ENCODE results near the gene CATSPERE. TPM values are rescaled to one million over a fixed set of nuclear protein-coding genes. Genes with fewer than 3 reads are reported as not detected.

CATSPERE gene
- total and polyA plus RNA-seq, 2 of the 8 experiments (the other 6 are each of a cell fraction or from before 2014, with no cell fraction given) = 0.05 to 0.45 TPM

- H2BK5ac ChIP-seq (ENCODE audit: low read depth, low read length) = no peak overlapping the region
- no peak overlapping the region for H2AFZ ChIP-seq (ENCODE audit: low read length)
- no peak overlapping the region for H2BK15ac ChIP-seq (ENCODE audit: low read length)
- H3K9ac ChIP-seq (replicated peaks in 1 of 4; ENCODE audit: extremely low read depth in 1 of 4, low read depth in 3 of 4, low read length in 3 of 4) = no peak overlapping the region
- peaks cover 0 to 2% of the 10 kb centered on the region in 2 experiments for H4K20me1 ChIP-seq (replicated peaks in 1 of 2; ENCODE audit: control insufficient read depth in 1 of 2, insufficient read depth in 2 of 2, low read length in 2 of 2)
- no peak overlapping the region for H3K23ac ChIP-seq (ENCODE audit: insufficient read length)
- H4K8ac ChIP-seq (ENCODE audit: extremely low read depth, insufficient read depth, low read length) = no peak overlapping the region
- H3K79me1 ChIP-seq (ENCODE audit: low read depth, low read length) = peaks cover 3% of the 10 kb centered on the region; the same call in 1 of the 2 replicates
- no peaks in the 10 kb centered on the region for H3K23me2 ChIP-seq (ENCODE audit: low read depth, low read length)
- no peak overlapping the region for H2BK20ac ChIP-seq (ENCODE audit: low read length)
- ChIA-PET POLR2A (ENCODE audit: partially characterized antibody) (interaction anchor here (1.0 kb wide), 2 partner anchors 16 to 48 kb away, joined by 3 read pairs; no protein-coding TSS in a partner anchor), CTCF (ENCODE audit: partially characterized antibody) (interaction anchor here (1.1 kb wide), 1 partner anchor 18 kb away, joined by 3 read pairs; no protein-coding TSS in a partner anchor)
- H3K9me3 ChIP-seq (ENCODE audit: insufficient read depth in 2 of 2, low read depth in 1 of 2, low read length in 1 of 2) = no peaks in the 10 kb centered on the region
- H3K36me3 ChIP-seq (ENCODE audit: control insufficient read depth in 2 of 4, insufficient read depth in 4 of 4, low read length in 3 of 4) = peaks cover 0 to 3% (median 0%) of the 10 kb centered on the region in 4 experiments; a peak in 2 of 8 replicates
- no peaks in the 10 kb centered on the region for H3K4me1 ChIP-seq (replicated peaks in 1 of 4; ENCODE audit: control insufficient read depth in 3 of 4, insufficient read depth in 4 of 4, low read length in 3 of 4)
- no peak overlapping the region for H3K18ac ChIP-seq (ENCODE audit: extremely low read depth, low read length)
- DNase-seq (ENCODE audit: low read depth in 1 of 2, low spot score in 2 of 2) (no peak), FAIRE-seq (no peak)
- H4K91ac ChIP-seq (replicated peaks; ENCODE audit: insufficient read length, low read length) = no peak overlapping the region
- no peaks in the 10 kb centered on the region for H3K27me3 ChIP-seq (replicated peaks in 1 of 4; ENCODE audit: control insufficient read depth in 3 of 4, extremely low read depth in 1 of 4, insufficient read depth in 3 of 4, low read length in 3 of 4)
- no peak overlapping the region for H3K4me3 ChIP-seq (ENCODE audit: extremely low read depth in 1 of 4, insufficient read depth in 2 of 4, low read depth in 3 of 4, low read length in 4 of 4)
- H3K4ac ChIP-seq (replicated peaks; ENCODE audit: insufficient read length, low read depth, low read length) = no peak overlapping the region
- no peak overlapping the region for H3K4me2 ChIP-seq (ENCODE audit: insufficient read depth in 1 of 2, low read depth in 2 of 2, low read length in 2 of 2)
- H3K56ac ChIP-seq (replicated peaks; ENCODE audit: insufficient read length, low read depth, low read length) = no peak overlapping the region
- no peak overlapping the region for H4K5ac ChIP-seq (ENCODE audit: insufficient read length, low read depth, low read length)
- 100% methylated on average over 1 of the region's 1 CpG; no CpG with 5 or more reads in 1 of the 2 experiments for WGBS, 2 experiments (ENCODE audit: extremely low coverage in 1 of 2, insufficient coverage in 1 of 2, insufficient read length in 1 of 2, insufficient replicate concordance in 2 of 2, low coverage in 1 of 2, low lambda C conversion rate in 2 of 2, missing lambda C conversion rate in 1 of 2)
- H3K27ac ChIP-seq (ENCODE audit: low read depth, low read length) = no peak overlapping the region
- no peak overlapping the region for H2AK5ac ChIP-seq (ENCODE audit: low read depth, low read length)
- H2BK12ac ChIP-seq (ENCODE audit: low read depth, low read length) = no peak overlapping the region
- no peak overlapping the region for H3K14ac ChIP-seq (ENCODE audit: insufficient read length)
- H2BK120ac ChIP-seq (replicated peaks; ENCODE audit: low read depth, low read length) = no peak overlapping the region
- H3K79me2 ChIP-seq (ENCODE audit: control insufficient read depth in 1 of 2, insufficient read depth in 2 of 2, low read length in 2 of 2) = peaks cover 3 to 92% of the 10 kb centered on the region in 2 experiments; a peak in 3 of 4 replicates
- TF ChIP-seq HDAC6 (IDR thresholded peaks at IDR 0.05; ENCODE audit: low read depth, low read length) (no peak), CTCF (IDR thresholded peaks at IDR 0.05; ENCODE audit: control extremely low read depth in 1 of 3, insufficient read depth in 1 of 3, low read depth in 1 of 3, low read length in 3 of 3) (no peak), NRF1 (IDR thresholded peaks at IDR 0.05; ENCODE audit: low read depth, low read length) (no peak), SAP30 (IDR thresholded peaks at IDR 0.05; ENCODE audit: insufficient read depth, insufficient replicate concordance, low read length) (no peak), FOSL1 (IDR thresholded peaks at IDR 0.05; ENCODE audit: insufficient read depth, low read depth, low read length) (no peak), BRCA1 (IDR thresholded peaks at IDR 0.05; ENCODE audit: low read depth, low read length) (no peak), RXRA (IDR thresholded peaks at IDR 0.05; ENCODE audit: insufficient read depth, low read depth, low read length) (no peak), SP1 (IDR thresholded peaks at IDR 0.05; ENCODE audit: low read depth, low read length) (no peak), SP2 (IDR thresholded peaks at IDR 0.05; ENCODE audit: low read length) (no peak), EGR1 (IDR thresholded peaks at IDR 0.05; ENCODE audit: borderline replicate concordance, low read depth, low read length) (no peak), CEBPB (IDR thresholded peaks at IDR 0.05; ENCODE audit: low read depth, low read length) (no peak), SP4 (IDR thresholded peaks at IDR 0.05; ENCODE audit: low read length) (no peak), JUN (IDR thresholded peaks at IDR 0.05; ENCODE audit: low read depth, low read length) (no peak)
These were observed 219.6 kb downstream of the CATSPERE start for GRCh38 chr1:244680667-244681066.
